Hair follicular keratinocyte (primary cell): ENCODE measurements around the gene MLLT6. TPM values are rescaled to one million over a fixed set of nuclear protein-coding genes. Genes with fewer than 3 reads are reported as not detected.

Experiments
- total RNA-seq: library from RNA; depleted of rRNA; stranded (reverse); fragments of >200 nt; gene quantifications from 2 replicates; pipeline ENCODE4 v1.2.3, GENCODE V29; 2015

MLLT6 gene
- 19.3 and 20.5 TPM in 2 replicates for total RNA-seq

DNA sequence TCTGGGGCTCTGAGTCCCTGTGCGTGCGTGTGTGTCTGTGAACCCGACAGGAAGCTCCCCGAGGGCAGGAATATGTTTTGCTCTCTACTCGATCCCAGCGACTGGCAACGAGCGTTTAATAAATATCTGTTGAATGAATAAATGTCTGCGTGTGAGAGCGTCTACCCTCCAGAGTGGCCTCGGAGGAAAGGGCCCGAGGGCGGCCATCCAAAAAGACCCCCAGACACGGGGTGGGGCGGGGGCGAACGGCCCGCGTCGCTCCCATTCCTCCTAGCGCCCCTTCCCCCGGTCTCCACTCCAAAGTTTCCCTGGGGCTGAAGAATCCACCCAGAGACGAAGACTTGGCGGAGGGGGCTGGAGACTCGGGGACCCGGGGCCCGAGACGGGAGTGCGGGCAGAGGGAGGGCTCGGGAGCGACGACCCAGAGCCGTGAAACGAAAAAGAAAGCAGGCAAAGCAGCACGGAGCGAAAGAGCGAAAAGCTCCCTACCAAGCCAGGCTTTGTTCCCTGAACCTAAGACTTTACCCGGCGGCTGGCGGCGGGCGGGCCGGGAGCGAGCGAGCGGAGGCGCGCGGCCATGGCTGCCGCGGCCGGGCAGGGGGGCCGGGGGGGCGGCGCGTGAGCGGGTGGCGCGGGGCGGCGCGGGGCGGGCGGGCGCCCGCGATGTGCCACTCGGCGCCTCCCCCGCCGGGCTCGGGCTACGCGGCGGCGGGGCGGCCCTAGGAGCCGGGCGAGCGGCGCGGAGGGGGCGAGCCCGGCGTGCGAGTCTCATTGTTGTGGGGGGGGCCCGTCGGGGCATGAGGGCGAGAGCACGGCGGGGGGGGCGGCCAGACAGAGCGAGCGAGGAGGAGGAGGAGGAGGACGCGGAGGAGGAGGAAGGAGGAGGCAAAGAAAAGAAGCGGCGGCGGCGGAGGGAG is at the start of gene MLLT6:
Gene MLLT6 (plus strand): TSS at position 668 of the 917 bp plus-strand sequence. CDS start 360 bp downstream, outside the sequence.

DNA sequence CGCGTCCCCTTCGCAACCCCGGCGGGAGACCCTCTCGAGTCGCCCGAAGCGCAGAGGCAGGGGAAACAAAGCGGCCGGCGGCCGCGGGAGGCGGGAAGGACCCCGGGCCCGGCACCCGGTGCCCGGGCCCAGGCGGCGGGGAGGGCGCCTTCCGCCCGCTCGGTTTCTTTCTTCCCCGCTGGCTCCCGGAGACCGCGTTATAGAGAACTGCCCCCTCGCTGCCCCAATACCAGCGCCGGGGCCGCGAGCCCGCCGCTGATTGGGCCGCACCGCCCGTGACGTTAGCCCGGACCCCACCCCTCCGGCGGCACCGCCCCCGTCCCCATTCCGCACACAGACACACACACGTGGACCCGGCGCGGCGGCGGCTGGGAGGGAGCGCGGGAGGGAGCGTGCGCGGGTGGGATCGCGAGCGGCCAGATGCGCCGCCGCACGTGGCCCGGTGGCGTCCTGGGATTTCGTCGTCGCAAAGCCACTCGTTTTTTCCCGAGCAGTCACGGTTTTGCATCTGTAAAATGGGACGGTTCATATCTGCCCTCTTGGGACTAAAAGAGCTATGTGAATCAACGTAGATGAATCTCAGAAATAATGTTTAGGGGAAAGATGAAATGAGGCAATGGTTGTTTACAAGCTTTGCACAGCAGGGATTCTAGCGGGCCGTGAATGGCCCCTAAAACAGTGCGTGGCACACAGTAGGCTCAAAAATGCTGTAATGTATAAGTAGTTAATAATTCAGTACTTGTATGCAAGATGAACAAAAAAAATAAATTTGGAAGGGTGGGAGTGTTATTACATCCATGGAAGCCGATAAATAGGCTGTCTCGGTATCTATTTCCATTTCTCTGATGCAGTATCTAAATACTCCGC is 30.1 kb upstream of the MLLT6 start, which contains the start of gene EPOP:
Gene EPOP (minus strand): TSS at position 209 of the 867 bp plus-strand sequence. CDS start 462 bp downstream, outside the sequence.

DNA sequence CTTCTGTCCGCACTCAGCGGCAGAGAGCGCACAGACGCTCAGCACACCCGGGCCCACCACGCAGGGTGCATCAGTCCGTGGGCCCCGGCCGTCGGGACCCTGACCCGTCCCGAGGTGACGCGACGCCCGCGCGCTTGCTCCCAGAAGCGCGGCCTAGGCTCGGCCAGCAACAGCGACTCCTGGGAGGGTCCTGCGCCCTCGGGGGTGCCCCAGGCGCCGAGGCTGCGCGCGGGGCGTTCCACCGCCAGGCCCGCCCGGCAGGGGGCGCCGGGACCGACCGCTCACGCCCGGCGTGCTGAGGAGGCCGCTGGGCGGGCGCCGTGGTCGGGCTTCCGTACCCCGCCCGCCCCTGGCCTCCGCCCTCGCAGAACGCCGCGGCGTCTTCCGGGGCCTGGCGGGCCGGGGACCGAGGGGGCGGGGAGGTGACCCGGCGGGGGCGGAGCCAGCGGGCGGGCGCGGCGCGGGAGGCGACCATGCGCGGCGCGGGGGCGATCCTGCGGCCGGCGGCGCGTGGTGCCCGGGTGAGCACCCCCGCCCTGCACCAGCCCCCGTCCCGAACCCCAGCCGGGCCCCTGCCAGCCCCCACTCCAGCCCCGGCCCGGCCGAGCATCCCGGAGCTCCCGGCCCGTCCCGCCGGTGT is 24.9 kb downstream of the MLLT6 start, which contains the start of gene CISD3:
Gene CISD3 (plus strand): TSS at position 456 of the 640 bp plus-strand sequence. CDS start 18 bp downstream, at position 474.

DNA sequence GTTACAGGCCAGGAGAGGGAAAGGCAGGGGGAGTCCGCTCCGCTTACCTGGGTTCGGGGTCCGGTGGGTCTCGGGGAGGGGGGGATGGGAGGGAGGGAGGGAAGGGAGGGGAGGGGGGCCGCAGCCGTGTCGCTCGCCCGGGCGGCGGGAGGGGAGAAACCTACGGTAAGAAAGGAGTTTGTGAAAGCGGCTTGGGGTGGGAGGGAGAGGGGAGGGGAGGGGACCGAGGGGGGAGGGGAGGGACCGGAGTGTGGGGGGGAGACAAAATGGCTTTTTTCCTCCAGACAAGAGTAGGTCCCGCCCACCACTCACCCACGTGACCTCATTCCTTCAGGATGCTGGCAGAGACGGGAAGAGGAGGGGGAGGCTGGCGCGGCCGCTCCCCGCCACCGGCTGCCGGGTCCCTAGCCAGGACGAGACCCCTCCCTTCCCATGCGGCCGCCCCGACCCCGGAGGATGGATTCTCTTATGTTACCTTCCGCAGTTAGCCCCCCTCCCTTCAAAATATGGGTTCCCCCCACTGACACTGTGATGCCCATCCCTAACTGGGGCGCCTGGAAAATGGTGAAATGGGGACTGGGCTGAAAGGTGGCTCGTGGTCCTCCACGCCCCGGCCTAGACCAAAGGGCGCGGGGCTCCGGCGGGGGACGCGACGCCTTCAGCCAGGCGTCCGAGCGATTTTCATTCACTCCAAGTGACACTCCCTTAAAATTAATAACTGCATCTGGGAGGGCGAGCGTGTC is 43.2 kb downstream of the MLLT6 start, which contains the start of gene PCGF2:
Gene PCGF2 (minus strand): TSS at position 188 of the 743 bp plus-strand sequence. CDS start 7,934 bp downstream, outside the sequence.

DNA sequence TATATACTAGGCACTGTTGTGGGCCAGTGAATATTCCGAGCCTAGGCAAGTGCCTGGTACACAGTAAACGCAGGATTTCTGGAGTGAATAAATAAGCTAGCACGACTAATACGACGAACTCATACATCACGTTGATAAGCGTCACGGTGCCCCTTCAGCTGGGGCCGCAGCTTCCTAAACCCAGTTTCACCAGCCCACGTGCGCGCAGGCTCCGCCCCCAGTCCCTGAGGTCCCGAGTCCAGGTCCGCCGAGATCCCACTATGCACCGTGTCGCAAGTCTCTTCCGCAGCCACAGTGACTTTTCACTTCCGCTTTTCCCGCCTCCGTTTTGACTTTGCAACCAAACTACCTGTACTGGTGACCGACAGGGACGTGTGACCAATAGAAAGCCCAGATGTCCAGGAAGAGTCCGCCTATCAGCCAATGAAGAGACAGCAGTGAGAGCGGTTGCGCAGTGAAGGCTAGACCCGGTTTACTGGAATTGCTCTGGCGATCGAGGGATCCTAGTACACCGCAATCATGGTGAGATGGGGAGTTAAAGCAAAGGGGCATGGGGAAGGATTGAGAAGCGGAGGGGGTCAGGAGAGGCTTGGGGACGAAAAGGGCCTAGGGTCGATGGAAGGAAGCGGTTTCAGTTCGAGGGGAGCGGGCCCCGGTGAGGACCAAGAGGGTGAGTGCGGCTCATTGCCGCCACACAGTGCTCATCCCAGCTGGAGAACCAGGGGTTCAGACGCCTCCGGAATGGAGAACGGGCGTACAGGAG is 47.4 kb downstream of the MLLT6 start, which contains the start of gene PSMB3:
Gene PSMB3 (plus strand): TSS at position 434 of the 763 bp plus-strand sequence. CDS start 86 bp downstream, at position 520.

Other genes with a start within 250 kb of the MLLT6 start
- 0.31 and 1.0 TPM in 2 replicates for gene SRCIN1, start 99.3 kb upstream of the MLLT6 start, total RNA-seq
- gene EPOP, start 30.3 kb upstream of the MLLT6 start, total RNA-seq: 4.1 and 6.3 TPM in 2 replicates
- 12.3 and 19.0 TPM in 2 replicates for gene CISD3, start 25.1 kb downstream of the MLLT6 start, total RNA-seq
- gene PCGF2, start 43.1 kb downstream of the MLLT6 start, total RNA-seq: 2.4 and 7.4 TPM in 2 replicates
- gene PSMB3, start 47.5 kb downstream of the MLLT6 start, total RNA-seq: 245 and 391 TPM in 2 replicates
- gene PIP4K2B, start 94.3 kb downstream of the MLLT6 start, total RNA-seq: 35.5 and 41.0 TPM in 2 replicates
- gene CWC25, start 120.0 kb downstream of the MLLT6 start, total RNA-seq: 8.8 and 10.7 TPM in 2 replicates
- 1,758 and 2,083 TPM in 2 replicates for gene RPL23, start 148.4 kb downstream of the MLLT6 start, total RNA-seq
- 149 and 162 TPM in 2 replicates for gene LASP1, start 164.8 kb downstream of the MLLT6 start, total RNA-seq